HG03135 (cell line): Measurements from ENCODE around the gene ZNF83.
"Not testable (repeated sequence)": the region's sequence is repeated elsewhere in the genome, so short reads cannot be mapped to it uniquely, and the experiment has no call there.

ENCODE experiments used
- ATAC-seq: cut with Tn5 transposase; IDR thresholded peaks from one replicate; pipeline ENCODE4 v1.9.1; 2021; ENCODE audit warnings: mild to moderate bottlenecking, moderate library complexity; ENCODE audit not compliant: unreplicated experiment

The ZNF83 gene

DNA sequence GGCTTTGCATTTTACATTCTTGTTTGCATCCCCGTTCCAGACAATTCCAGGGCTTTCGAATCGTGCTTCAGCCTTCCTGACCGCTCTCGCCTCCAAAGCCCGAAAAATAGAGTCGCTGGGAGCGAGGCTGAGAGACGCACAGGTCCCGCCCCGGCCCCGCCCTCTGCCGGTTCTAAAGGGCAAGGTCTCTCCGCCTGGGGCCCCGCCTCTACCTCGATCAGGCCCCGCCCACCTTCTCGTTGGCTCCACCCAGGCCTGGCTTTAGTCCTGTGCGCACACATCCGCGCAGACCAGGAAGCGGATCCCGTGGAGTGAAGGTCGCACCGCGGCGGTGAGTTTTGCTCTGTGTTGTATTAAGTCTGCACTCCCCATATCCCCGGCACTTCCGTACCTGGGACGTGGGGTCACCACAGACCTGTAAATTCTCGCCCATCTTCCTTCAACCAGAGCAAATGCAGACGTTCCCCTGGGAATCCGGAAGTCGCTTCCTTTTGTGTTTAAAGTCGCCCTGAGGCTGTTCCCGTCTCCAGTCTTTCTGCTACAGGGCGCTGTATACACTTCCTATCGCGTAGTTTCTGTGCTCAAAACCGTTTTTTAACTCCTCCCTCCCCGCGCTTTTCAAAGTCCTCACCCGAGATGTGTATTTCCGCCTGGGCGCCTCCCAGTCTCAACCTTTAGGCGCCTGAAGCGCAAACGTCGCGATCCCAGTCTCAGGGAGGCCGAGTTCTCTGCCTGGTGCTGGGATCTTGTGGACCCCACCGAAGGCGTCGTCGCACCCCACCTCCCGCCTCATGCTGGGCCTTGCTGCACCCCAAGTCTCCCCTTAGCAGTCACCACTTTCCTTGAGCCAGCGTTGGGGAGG is 67.9 kb downstream of the ZNF83 start, which contains the start of gene ZNF701:
ZNF701 (plus strand) TSS at position 288 of the 862 bp plus-strand sequence. CDS start 3,861 bp downstream, outside the sequence.
- ATAC-seq = peak; percentile 96

DNA sequence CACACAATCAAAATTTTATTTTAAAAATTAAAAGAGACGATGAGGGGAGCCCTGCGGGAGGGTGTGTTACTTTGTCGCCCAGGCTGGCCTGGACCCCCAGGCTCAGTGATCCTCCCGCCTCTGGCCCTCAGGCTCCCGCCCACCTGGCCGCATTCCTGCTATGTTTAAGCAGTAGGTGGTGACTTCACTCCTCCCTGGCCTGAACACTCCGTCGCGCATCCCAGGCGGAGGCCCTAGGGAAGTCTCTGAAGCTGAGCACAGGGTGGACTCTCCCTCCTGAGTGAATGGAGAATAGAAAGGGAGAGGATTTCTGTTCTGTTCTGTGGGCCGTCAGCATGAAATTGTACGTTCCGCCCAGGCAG is 68.5 kb downstream of the ZNF83 start:
- ATAC-seq = not testable (repeated sequence)

DNA sequence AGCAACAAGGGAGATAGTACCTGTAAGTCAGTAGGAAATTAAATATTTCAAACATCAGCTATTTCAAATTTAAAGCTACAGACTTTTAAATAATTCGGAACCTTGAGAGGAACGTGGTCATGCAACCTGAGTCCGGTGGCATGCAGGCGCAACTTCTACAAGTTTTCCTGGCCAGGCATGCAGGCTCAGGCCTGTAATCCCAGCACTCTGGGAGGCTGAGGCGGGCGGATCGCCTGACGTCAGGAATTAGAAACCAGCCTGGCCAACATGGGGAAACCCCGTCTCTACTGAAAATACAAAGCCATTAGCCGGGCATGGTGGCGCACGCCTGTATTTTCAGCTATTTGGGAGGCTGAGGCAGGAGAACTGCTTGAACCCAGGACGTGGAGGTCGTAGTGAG is 70.2 kb downstream of the ZNF83 start:
- ATAC-seq = no peak

DNA sequence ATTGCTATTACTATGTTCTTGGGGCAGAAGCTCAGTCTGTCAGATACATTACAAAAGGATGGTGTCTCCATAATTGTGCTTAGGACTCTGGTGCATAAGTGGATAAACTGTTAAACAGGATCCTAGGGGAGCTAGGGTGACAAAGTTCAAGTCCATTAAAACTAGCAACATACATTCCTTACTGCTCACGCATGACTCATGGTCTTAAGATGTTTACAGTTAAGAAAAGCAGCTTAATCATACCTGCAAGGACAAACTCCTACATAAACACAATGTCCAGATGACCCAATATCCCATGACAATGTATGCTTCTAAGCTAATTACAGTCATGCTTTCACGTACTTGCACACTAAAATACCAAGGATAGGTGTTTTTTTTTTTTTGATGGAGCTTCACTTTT is 71.6 kb downstream of the ZNF83 start:
- no peak for ATAC-seq

DNA sequence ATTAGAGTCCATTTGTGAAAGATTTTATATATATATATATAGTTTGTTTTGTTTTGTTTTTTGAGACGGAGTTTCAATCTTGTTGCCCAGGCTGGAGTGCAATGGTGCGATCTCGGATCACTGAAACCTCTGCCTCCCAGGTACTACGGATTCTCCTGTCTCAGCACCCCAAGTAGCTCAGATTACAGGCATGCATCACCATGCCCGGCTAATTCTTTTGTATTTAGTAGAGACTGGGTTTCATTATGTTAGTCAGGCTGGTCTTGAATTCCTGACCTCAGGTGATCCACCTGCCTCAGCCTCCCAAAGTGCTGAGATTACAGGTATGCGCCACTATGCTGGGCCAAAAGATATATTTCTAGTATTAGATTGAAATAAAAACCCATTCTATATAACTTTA is 72.0 kb downstream of the ZNF83 start:
- ATAC-seq = no peak
